Loucy (cell line): ENCODE measurements around the gene CD300C.

Experiments
- H2AFZ ChIP-seq: fragments of 200-600 bp; sonication (generic); 2 replicates; pipeline ENCODE4 v1.6.0; 2016; ENCODE audit warnings: antibody characterized with exemption, mild to moderate bottlenecking, low read length, moderate library complexity
- H3F3A ChIP-seq: fragments of 200-600 bp; 2 replicates; pipeline ENCODE4 v1.6.0; 2016; ENCODE audit warnings: antibody characterized with exemption, low read depth, mild to moderate bottlenecking
- H3K27me3 ChIP-seq: fragments of 200-600 bp; sonication (generic); 2 replicates; pipeline ENCODE4 v1.6.1; 2014; ENCODE audit warnings: low read length, mild to moderate bottlenecking; ENCODE audit not compliant: insufficient read depth, poor library complexity, severe bottlenecking
- H3K36me3 ChIP-seq: fragments of 200-600 bp; sonication (generic); 2 replicates; pipeline ENCODE4 v1.6.1; 2016; ENCODE audit warnings: low read length; ENCODE audit not compliant: insufficient read depth
- H3K4me1 ChIP-seq: fragments of 200-600 bp; sonication (generic); 2 replicates; pipeline ENCODE4 v1.5.1; 2014; ENCODE audit warnings: low read length, mild to moderate bottlenecking; ENCODE audit not compliant: insufficient read depth, poor library complexity, severe bottlenecking
- H3K4me2 ChIP-seq: fragments of 200-600 bp; sonication (generic); 2 replicates; pipeline ENCODE4 v1.6.0; 2014; ENCODE audit warnings: antibody characterized with exemption, low read length, low read depth, mild to moderate bottlenecking; ENCODE audit not compliant: poor library complexity, severe bottlenecking
- H3K4me3 ChIP-seq: fragments of 200-600 bp; sonication (generic); 2 replicates; pipeline ENCODE4 v1.5.1; 2014; ENCODE audit warnings: low read length, mild to moderate bottlenecking, mixed read lengths; ENCODE audit not compliant: poor library complexity, severe bottlenecking
- H3K79me2 ChIP-seq: fragments of 200-600 bp; sonication (generic); 2 replicates; pipeline ENCODE4 v1.6.1; 2014; ENCODE audit warnings: low read length; ENCODE audit not compliant: insufficient read depth
- H3K9ac ChIP-seq: fragments of 200-600 bp; sonication (generic); 2 replicates; pipeline ENCODE4 v1.6.0; 2014; ENCODE audit warnings: mild to moderate bottlenecking, low read depth, low read length, moderate library complexity; ENCODE audit not compliant: poor library complexity, severe bottlenecking
- H3K9me2 ChIP-seq: fragments of 200-600 bp; sonication (generic); replicated peaks from 2 replicates; pipeline ENCODE4 v1.6.1; 2016; ENCODE audit warnings: low read depth, low read length, mixed read lengths
- H3K9me3 ChIP-seq: fragments of 200-600 bp; sonication (generic); 2 replicates; pipeline ENCODE4 v1.6.1; 2014; ENCODE audit warnings: mild to moderate bottlenecking, antibody characterized with exemption, low read length, low read depth; ENCODE audit not compliant: insufficient read depth
- H4K20me1 ChIP-seq: fragments of 200-600 bp; sonication (generic); 2 replicates; pipeline ENCODE4 v1.6.0; 2014; ENCODE audit warnings: antibody characterized with exemption, low read length, mild to moderate bottlenecking; ENCODE audit not compliant: insufficient read depth, poor library complexity, severe bottlenecking
- CTCF ChIP-seq: fragments of 200-600 bp; sonication (generic); conservative IDR thresholded peaks from 2 replicates; pipeline ENCODE4 v1.5.1; 2014; ENCODE audit warnings: mild to moderate bottlenecking, antibody characterized with exemption, low read length
- EZH2phosphoT487 ChIP-seq: fragments of 200-600 bp; IDR thresholded peaks from 2 replicates; pipeline ENCODE4 v1.6.1; 2018; ENCODE audit warnings: antibody characterized with exemption, mild to moderate bottlenecking, moderate library complexity, borderline replicate concordance

The CD300C gene

GRCh38 chr17:74497471-74497870 is 48.4 kb downstream of the CD300C start:
- Histone ChIP-seq H3K79me2 (no peaks in the 10 kb centered on the region), H3K9me2 (no peaks in the 10 kb centered on the region), H3K4me1 (no peaks in the 10 kb centered on the region), H3F3A (no peaks in the 10 kb centered on the region), H3K4me2 (no peak overlapping the region), H3K36me3 (no peaks in the 10 kb centered on the region), H3K4me3 (no peak overlapping the region), H3K9me3 (no peaks in the 10 kb centered on the region), H3K9ac (no peak overlapping the region), H4K20me1 (no peaks in the 10 kb centered on the region), H3K27me3 (no peaks in the 10 kb centered on the region), H2AFZ (no peak overlapping the region)
- TF ChIP-seq EZH2phosphoT487 = no peak
- no peak for TF ChIP-seq CTCF

- H3K36me3 ChIP-seq = no peaks in the 10 kb centered on the region
- no peaks in the 10 kb centered on the region for H3K9me2 ChIP-seq
- H3K4me3 ChIP-seq = no peak overlapping the region
- no peaks in the 10 kb centered on the region for H4K20me1 ChIP-seq
- no peak overlapping the region for H3K4me2 ChIP-seq
- H3K4me1 ChIP-seq = no peaks in the 10 kb centered on the region
- no peaks in the 10 kb centered on the region for H3F3A ChIP-seq
- no peaks in the 10 kb centered on the region for H3K27me3 ChIP-seq
- TF ChIP-seq EZH2phosphoT487 = no peak
- peak; percentile 92 for TF ChIP-seq CTCF
- H3K9me3 ChIP-seq = no peaks in the 10 kb centered on the region
- H3K9ac ChIP-seq = no peak overlapping the region
- H3K79me2 ChIP-seq = no peaks in the 10 kb centered on the region
- no peak overlapping the region for H2AFZ ChIP-seq
Measured at GRCh38 chr17:74493331-74493833, 52.5 kb downstream of the CD300C start.

- Histone ChIP-seq H3K9me2 (no peaks in the 10 kb centered on the region), H3F3A (no peaks in the 10 kb centered on the region), H3K36me3 (no peaks in the 10 kb centered on the region), H2AFZ (no peak overlapping the region), H3K4me3 (no peak overlapping the region), H3K79me2 (no peaks in the 10 kb centered on the region), H3K9me3 (no peaks in the 10 kb centered on the region), H3K9ac (no peak overlapping the region), H3K27me3 (no peaks in the 10 kb centered on the region), H4K20me1 (no peaks in the 10 kb centered on the region), H3K4me2 (no peak overlapping the region), H3K4me1 (no peaks in the 10 kb centered on the region)
- no peak for TF ChIP-seq CTCF
- no peak for TF ChIP-seq EZH2phosphoT487
Measured at GRCh38 chr17:74491626-74492025, 54.3 kb downstream of the CD300C start.
